Inflammatory macrophage treated with lipopolysaccharide for 1 hour (primary cell): ENCODE measurements around the gene SCP2.

ENCODE experiments used
- DNase-seq, 2 donors: peaks; one replicate each; pipeline ENCODE4 v3.0.0-alpha.2; 2020 to 2022

SCP2 gene

DNA sequence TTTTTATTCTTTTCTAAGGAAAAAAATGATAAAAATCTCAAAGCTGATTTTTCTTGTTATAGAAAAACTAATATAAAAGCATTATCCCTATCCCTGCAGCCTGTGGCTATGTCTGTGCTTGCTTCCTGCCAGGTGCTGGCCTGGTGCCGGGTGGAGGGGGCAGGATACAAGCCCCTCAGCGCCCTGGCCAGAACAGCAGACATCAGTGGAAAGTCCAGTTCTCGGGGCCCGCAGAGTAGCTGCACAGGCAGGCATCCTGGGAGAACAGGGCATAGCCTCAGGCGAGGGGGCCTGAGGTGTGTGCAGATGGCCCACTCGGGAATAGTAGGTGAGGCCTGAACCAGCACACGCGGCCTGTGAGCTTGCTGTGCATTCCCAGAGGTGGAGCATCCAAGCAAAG is 158.3 kb downstream of the SCP2 start:
- no peak for DNase-seq

DNA sequence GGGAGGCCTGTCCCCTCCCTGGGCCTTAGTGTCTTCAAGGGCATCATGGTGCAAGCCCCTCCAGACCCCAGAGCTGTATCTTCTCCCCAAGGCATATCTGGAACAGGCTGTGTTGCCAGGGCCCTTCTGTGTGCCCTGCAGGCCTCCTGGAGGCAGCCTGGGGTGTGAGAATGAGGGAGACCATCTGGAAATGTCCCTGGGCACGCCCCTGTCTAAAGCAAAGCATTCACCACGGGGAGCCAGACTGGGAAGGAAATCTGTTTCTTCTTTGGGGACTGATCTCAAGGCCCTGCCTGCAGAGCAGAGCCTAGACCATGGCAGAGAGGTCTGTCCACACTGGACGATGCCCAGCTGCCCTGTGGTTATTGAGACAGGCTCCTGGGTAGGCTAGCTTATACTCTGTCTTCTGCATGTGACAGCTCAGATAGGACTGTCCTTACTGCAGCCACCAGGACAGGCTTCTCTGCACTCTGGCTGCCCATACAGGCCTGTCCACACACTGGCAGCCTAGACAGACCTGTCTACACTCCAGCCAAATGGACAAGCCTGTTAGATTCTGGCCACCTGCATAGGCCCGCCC is 159.5 kb downstream of the SCP2 start:
- no peak for DNase-seq

DNA sequence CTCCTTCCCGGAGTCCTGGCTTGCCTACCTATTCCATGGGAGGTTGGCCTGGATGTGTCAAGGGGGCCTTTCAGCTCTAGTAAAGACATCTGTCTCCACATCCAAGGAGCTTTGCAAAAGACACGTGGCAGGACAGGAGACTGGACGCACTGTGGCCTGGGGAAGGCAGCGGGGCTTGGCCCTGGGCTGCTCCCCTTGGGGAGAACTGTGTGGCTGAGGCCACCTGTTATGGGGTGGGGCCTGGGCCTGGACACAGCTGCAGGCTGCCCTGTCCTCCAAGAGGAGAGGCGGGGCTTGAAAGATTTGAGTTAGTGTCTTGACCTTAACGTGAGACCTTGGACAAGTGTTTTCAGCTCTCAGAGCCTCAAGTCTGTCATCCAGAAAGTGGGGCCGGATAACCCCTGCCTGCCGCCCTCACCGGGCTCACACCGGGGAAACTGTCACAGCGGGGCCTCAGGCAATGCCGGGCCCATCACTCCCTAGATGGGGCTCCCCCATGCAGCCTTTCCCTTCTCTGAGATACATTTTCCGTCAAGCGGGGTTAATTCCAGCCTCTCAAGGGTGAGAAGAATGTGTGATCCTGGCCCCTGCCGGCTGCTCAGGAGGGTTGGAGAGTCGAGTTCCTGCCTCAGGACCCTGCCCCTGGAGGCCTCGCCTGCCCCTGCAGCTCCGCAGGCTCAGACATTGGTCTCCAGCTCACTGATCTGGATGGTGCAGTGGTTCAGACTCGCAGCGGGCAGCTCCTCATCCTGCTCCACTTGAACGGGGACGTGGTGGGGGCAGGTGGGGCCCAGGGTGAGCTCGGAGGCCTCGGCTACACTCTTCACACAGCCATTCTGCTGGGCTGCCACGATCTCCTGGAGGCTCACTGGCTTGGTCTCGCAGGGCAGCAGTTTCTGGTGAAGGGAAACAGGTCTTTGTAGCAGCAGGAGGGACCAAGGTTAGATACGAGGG is 160.5 kb downstream of the SCP2 start:
- no peak for DNase-seq

DNA sequence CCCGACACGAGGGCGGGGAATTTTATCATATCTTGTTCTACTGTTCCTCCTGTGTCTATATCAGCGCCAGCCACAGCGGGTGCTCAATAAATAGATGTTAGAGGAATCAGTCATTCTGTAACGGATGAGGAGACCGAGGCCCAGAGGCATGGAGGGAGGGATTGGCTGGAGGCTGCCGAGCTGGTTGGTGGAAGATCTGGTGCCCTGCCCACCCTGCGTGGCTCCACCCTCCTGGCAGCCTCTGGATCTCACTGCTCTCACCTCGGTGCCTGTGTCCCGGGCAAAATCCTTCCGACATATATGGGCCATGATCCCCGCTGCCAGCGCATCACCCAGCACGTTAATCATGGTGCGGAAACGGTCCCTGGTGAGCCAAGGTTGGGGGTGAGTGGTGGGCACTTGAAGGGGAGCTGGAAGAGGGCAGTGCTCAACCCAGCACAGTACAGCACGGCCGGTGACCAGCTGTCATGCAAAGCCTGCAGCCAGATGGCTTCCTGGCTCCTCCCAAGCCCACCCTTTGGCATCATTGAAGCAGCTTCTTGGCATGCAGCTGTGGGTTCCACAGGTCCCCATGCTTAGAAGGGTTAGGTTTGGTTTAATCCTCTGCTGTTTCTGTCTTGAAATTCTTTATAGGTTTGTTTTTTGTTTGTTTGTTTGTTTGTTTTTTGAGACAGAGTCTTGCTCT is 161.7 kb downstream of the SCP2 start:
- DNase-seq = no peak

DNA sequence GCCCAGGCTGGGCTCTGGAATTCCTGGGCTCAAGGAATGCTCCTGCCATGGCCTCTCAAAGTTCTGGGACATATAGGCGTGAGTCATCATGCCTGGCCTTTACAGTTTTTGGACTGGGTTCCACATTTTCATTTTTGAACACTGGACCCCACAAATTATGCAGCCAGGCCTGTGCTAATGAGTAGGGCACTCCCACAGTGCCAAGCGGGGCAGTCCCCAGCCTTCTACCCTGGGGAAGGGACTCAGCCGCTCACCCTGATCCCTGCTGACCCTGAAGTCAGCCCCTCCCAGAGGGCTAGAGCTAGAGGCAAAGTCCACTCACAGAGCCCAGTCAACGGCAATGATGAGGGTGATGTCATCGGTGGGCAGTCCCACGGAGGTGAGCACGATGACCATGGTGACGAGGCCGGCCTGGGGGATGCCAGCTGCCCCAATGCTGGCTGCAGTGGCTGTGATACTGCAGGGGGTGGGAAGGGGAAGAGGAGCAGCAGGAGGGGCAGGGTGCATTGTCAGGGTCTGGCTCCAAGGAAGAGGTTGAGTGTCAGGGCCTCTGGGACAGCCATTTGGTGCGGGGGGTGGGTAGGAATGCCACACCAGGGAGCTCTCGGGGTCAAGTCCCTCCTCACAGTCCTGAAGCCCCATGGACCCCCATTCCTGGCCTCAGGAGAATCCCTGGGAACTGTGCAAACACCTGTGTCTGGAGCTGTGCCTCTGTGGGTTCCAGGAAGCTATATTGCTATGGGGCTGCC is 162.6 kb downstream of the SCP2 start:
- DNase-seq = no peak

DNA sequence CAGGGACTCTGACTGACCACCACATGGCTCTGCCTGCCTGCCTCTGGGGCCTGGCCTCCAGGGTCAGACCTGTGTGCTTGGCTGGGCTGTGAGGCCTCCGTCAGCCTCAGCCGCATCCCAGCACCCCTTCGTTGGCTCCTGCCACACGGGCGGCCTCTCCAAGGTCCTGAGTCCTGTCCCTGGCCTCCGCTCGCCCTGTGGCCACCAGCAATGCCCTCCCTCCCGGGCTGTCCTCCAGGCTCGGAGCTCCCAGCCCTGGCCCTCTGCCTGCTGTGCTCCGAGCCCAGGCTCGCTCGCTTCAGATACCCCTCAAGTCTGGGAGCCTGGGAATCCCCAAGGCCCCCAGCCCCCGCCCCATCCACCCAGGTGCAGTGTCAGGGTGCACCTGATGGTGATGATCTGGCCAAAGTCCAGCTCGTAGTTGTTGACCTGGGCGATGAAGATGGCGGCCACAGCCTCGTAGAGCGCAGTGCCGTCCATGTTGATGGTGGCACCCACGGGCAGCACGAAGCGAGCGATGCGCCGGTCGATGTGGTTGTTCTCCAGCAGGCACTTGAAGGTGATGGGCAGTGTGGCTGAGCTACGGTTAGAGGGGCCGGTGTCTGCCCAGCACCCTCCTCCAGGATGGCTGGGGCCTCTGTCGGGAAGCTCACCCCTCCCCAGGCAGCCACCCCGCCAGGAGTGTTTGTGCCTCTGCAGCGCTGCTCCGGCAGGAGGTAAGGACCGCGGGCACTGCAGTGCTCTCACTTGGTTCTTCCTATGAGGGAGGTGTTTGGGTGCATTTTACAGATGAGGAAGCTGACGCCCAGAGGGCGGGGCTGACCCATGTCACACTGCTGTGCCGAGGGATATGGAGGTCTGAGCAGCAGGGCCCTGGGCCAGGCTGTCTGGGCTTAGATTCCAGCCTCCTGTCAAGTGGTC is 163.4 kb downstream of the SCP2 start:
- peak in 1 of 2 donors; percentile 24 for DNase-seq

DNA sequence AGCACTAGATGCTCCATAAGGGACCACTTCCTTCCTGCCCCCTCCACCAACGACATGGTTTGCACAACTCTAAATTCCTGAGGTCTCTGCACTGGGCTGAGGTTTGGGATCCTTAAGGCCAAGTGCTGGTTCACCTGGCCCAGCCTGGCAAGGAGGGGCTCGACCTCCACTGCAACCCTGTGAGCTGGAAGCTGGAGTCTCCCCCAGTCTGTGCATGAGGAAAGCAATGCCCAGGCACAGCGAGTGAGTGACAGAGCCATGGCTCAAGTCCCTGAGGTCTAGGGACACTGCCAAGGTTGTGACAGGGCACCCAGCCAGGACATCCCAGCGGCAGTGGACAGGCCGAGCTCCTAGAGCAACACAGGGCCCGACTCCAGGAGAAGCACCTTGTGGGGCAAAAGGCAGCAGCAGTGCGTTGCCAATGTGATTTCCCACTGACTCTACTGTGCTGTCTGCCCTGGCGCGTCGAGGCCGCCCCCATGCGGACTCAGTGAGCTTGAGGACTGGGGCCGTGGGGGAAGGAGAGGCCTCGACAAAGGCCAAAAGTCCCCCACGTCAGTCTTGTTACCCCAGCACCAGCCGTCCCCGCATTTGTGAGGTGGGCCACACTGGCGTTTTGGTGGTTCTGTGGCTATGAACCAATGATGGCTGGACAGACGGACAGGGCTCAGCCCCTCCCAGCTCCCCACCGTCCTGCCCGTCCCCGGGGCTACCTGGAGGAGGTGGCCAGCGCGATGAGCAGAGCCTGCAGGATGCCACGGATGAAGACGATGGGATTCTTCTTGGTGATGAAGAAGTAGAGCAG is 165.0 kb downstream of the SCP2 start:
- no peak for DNase-seq

DNA sequence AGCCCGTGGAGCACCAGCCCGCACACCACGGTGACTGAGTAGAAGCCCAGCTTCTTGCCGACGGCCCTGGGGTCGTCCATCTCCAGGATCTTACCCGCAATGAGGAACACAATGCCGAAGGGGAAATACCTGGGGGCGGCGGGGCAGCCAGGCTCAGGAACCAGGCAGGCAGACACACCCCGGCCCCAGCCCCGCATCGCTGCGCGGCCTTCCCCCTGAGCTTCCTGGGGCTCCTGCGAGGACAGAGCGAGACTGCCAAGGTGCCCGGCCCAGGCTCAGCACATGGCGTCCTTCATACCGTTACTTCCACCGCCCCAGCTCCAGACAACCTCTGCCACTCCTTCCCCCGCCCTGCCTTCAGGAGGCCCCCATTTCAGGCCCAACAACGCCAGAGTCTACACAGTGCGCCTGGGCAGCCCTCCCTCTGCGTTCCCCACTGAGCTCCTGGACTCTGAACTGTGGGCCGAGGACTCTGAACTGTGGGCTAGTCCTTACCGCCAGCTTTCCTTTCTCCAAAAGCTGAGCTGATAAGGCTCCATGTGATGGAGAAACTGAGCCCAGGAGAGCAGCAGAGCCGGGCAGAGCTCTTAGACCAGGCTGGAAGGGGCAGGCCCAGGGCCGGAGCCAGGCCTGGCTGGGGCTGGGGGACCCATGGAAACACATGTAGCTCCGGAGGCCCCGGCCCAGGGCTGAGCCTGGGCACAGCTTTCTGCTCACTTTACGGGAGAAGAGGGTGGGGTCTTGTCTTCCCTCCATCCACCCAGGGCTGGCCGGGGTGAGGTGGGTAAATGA is 165.8 kb downstream of the SCP2 start:
- DNase-seq = no peak

DNA sequence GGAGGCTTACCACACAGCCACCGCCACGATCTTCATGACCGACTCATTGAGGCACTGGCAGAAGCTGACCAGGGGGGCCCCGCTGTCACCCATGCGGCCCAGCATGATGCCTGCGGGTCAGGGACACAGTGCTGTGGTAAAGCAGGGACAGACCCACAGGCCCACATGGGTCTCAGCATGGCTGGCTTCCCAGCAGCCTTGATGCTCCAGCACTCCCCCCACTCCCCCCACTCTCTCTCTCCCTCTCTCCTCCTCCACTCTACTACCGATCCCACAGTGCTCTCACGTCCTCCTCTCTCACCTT is 166.3 kb downstream of the SCP2 start:
- no peak for DNase-seq

DNA sequence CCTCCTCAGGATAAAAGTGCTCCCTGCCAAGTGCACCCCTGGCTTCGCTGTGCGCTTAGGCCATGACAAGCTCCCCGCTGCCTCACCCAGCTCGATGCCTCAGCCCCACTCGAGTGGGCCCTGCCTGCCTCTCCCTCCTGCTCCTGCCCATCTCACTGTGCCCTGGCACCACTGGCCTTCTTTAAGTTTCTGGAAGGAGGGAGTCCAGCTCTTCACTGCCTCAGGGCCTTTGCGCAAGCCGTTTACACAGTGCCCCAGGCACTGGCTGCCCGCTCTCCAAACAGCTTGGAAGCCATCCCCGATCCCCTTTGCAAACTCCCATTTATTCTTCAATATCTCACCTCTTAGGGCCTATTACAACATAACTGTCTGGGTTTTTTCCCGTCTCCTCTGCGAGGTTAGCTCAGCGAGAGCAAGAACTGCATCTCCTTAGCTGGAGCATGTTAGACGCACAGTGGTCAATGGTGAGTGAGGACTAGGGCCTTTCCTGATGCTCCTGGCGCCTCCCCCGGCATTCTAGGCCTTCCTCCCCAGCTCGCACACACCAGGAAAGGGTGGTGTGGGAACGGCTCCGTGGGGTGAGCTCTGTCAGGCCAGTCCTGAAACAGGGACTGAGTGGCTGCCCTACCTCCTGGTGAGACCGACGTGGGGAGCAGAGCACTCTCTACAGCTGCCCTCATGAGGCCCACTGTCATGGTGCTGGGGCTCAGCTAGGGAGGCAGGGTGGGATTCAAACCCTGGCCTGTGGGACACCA is 166.9 kb downstream of the SCP2 start:
- no peak for DNase-seq

DNA sequence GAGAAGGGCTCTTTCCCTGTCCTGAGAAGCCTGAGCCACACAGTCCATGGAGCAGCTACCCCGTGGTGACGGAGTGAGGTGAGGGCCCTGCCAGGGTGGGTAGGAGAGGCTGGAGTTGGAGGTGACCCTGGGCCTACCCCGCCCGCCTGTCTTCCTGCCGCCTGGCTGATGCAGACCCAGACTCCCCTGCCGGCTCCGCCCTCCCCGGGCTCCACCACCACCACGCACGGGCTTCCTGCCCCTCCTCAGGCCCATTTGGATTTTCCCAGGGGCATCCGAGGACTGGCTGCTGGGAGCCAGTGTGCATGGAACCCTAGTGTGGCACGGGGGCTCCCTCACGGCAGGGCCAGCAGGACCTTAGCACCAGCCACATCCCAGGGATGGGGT is 167.4 kb downstream of the SCP2 start:
- no peak for DNase-seq
